GM12892 (cell line): Measurements from ENCODE around the gene RAD51AP2.

Experiments used
- POLR2A ChIP-seq: IDR thresholded peaks from 2 replicates; pipeline ENCODE4 v1.6.1; 2011; ENCODE audit warnings: low read depth, low read length, control low read depth
- POLR2AphosphoS5 ChIP-seq: IDR thresholded peaks from 2 replicates; pipeline ENCODE4 v1.6.1; 2011; ENCODE audit warnings: low read depth, low read length, control low read depth
- TAF1 ChIP-seq: IDR thresholded peaks from 2 replicates; pipeline ENCODE4 v1.6.1; 2011; ENCODE audit warnings: low read depth, mild to moderate bottlenecking, control low read depth, low read length, borderline replicate concordance

GRCh38 chr2:17541531-17541950, 23.3 kb upstream of the RAD51AP2 start:
- no peak for TF ChIP-seq POLR2A
- no peak for TF ChIP-seq POLR2AphosphoS5
- no peak for TF ChIP-seq TAF1
